Measurements from ENCODE around the gene CHST11. TPM values are rescaled to one million over a fixed set of nuclear protein-coding genes. Genes with fewer than 3 reads are reported as not detected.

The CHST11 gene
- total RNA-seq, 1 experiment from 2014 or later: 3.4 TPM

DNA sequence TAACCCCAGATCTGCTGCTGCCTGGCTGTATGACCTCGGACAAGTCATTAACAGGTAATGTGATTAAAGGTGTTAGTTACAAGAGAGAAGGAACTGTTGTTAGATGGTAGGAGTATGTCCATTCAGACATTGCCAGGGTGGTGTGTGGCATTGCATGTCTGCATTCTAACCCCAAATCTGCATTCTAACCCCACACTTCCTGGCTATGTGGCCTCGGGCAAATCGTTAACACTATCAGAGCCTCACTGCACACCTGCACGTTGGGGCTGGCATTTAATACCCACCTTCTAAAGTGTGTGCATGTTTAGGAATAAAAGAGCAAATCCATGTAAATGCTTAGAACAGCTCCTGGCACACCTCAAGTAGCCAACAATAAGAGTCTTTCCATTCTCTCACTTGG lies 46.4 kb downstream of the CHST11 start:
- DNase-seq (ENCODE audit: low spot score): no peak

DNA sequence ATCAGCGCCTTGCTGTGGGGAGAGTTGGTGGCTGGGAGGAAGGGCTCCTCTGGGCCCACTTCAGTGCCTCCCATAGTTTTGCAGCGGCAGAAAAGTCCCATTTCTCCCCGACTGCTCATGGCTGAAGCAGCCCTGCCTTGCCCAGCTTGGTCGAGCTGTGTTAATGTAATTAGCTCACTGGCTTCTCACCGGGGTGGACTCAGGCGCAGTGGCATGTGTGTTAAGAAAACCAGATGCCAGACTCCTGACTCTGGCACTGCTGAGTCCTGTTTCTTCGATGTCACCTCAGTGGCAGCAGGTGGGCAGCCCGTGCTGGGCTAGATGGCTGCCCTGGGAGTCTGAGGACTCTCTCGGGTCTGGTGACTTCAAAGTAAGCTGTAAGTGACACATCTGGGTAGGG lies 47.4 kb downstream of the CHST11 start:
- DNase-seq (ENCODE audit: low spot score): no peak

DNA sequence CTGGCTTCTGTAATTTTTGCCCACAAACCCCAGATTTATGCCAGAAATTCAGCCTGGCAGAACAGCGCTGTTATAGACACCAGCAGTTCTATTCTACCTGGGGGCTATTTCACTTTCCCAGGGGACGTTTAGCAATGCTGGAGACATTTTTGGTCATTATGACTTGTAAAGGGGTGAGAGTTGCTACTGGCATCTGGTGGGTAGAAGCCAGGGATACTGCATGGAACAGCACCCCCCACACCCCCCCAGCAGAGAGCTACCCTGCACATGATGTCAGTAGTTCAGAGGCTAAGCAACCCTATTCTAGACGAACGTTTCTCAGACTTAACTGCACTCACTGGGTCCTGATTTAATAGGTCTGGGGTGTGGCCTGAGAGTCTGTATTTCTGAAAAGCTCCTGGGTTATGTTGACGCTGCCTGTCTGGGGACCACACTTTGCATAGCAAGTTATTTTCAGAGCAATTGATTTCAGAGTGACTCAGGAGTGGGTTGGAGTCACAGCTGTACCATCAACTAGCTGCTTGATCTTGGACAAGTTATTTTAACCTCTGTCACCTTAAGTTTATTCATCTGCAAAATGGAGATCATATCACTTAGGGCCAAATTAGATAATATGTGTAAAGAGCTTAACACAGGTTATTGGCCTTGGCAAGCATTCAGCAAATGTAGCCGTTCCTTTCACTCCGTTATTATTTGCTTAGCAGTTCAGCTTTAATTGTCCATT lies 48.5 kb downstream of the CHST11 start:
- DNase-seq (ENCODE audit: low spot score): no peak

DNA sequence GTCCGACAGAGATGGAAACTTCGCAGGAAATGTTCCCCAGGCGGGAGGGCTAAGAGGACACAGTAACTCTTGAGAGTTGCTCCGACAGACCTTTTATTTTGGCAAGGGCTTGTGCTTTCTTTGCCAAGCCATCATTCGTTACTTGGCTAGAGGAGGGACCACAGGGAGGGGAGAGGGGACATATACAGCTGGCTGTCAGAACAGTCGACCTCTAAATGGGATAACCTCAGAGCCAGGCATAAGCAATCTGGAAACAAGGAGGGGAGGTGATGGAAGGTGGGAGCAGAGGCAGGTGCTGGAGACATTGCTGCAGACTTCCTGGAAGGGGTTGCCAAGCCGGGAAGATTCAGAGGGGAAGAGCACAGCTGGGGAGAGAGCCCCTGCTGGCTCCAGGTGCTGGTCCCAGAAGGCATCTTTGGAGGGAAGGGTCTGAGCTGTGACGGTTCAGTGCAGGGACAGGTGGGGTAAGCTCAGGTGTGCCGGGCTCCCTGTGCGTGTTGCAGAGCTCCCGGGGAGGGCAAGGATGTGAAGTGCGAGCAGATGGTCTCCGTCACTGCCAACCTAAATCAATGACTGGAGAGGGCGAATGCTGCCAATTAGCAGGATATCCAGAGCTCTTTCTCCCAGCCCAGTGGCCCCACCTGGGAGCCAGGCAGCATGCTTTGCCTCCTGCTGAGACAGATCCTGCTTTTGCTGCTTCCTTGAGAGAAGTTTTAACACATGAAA lies 50.1 kb downstream of the CHST11 start:
- no peak for DNase-seq (ENCODE audit: low spot score)

DNA sequence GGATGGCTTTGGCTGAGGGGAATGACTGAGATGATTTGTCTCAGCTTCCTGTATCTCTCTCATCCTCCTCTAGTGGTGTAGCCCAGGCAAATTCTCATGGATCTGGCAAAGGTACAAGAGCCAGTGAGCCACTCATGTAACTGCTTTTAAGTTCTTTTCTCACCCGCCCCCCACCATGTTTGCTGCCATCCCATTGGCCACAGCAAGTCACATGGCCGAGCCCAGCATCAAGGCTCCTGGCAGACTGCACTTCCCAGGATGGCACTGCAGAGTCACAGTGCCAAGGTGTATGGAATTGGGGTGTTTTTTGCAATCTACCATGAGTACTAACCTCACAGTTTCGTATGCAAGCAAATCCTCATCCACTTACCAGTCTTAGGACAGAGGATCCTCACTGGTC lies 50.9 kb downstream of the CHST11 start:
- DNase-seq (ENCODE audit: low spot score): peak; percentile 16

DNA sequence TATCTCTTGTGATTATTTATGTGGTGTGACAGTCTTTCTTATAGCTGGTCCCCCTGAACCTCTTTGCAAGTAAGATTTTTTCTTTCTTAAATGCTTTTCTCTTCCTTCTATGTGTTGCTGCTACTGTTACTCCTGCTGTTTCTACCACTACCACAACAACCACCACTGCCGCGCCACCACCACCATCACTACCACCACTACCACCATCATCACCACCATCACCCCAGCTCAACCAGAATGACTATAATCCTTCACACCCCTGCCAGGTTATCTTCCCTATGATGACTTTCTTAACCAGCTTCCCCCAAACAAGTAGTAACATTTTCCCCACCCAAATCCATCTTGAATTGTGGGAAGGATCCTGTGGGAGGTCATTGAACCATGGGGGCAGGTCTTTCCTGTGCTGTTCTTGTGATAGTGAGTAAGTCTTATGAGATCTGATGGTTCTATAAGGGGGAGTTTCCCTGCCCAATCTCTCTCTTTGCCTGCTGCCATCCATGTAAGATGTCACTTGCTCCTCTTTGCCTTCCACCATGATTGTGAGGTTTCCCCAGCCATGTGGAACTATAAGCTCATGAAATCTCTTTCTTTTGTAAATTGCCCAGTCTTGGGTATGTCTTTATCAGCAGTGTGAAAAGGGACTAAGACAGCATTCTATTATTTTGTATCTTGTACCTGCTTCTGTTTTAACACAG lies 52.2 kb downstream of the CHST11 start:
- DNase-seq (ENCODE audit: low spot score): no peak

GRCh38 chr12:104510145-104510872 lies 53.6 kb downstream of the CHST11 start:
- no peak for DNase-seq (ENCODE audit: low spot score)

DNA sequence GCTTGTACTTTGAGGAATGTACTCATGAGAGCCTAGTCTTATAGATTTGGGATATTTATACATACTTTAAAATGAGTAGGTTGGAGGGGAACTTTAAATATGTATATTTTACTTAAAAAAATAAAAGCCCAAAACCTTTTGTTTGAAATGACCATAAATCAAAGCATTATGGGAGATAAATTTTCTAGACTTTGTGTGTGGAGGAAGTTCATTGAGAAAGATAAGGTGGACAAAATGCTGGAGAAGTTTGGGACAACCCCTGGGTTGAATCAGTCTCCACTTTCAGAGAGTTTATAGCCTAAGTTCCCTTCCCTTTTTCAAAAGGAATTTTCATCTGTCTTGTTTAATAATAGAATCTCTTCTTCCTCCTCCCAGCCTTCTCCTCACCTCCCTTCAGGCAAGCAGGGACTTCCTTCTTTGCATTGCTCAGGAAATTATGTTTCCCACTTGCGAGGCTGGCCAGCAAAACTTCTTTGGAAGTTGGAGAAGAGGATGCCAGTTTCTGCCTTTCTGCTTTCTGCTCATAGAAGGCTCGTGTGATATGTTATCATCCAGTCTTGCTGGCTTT lies 54.2 kb downstream of the CHST11 start:
- no peak for DNase-seq (ENCODE audit: low spot score)

GRCh38 chr12:104513681-104514080 lies 56.9 kb downstream of the CHST11 start:
- no peak for DNase-seq (ENCODE audit: low spot score)

- no peak for DNase-seq (ENCODE audit: low spot score)
Measured at GRCh38 chr12:104514092-104514810, 57.5 kb downstream of the CHST11 start.

- DNase-seq (ENCODE audit: low spot score): no peak
Measured at GRCh38 chr12:104515899-104516298, 59.2 kb downstream of the CHST11 start.

DNA sequence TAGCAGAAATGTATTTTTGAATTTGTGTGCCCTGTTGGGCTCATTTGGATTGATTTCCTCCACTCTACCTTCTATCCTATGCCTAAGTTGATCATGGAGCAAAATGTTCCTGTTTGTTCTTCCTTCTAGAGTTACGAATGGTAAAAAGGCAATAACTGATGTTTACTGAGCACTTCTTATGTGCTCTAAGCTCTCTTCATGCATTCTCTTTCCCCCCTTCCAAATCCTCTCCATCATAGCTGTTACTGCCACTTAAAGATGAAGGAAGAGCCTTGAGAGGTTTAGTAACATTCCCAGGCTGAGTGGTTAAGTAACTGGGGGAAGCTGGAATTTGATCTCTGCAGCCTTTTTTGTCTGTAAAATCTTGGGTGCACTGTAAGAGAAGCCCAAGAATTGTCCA lies 60.1 kb downstream of the CHST11 start:
- no peak for DNase-seq (ENCODE audit: low spot score)

DNA sequence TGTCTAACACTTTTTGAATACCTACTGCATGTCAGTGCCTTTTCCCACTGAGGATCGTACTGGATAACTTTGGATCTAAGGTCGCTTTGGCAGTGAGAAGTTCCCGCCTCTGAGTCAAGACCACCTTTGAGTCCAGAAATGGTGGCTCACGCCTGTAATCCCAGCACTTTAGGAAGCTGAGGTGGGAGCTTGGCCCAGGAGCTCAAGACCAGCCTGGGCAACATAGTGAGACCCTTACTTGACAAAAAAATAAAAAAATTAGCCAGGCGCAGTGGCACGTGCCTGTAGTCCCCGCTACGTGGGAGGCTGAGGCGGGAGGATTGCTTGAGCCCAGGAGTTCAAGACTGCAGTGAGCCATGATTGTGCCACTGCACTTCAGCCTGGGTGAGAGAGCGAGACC lies 61.1 kb downstream of the CHST11 start:
- no peak for DNase-seq (ENCODE audit: low spot score)

DNA sequence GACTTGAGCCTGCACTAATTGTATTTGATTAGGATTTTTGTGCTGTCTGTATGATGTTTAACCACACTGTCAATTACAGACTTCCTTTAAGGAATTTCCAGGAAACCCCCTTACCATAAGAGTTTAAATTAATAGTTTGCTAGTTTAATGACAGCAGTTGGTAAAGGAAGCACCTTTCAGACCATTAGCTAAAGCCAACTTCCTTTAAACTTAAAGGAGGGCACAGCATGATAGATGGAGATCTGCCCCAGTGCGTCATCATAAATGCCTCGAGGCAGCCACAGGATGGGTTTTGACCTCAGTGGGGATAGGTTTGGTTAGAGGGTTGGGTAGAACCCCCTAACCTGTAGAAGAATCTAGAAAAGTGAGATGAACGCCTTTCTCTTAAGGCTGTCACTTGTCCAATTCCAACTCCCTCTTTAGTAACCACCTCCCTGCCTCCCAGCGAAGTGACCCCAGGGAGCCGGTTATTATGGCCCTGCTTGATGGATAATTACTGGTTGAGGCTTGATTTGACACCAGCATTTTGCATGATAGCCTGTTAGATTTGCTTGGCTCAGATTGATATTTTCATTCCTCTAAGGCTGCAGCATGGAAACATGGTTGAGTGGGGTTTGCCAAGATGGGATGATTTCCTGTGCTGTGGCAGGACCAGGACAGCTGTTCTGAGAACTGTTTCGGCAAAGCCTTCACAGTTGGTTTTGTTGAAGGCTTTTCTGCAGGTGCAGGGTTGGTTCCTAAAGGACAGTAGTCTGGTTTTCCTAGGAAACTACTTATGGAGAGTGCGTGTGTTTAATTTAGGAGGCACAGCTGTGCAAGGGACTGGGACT lies 62.7 kb downstream of the CHST11 start:
- no peak for DNase-seq (ENCODE audit: low spot score)

DNA sequence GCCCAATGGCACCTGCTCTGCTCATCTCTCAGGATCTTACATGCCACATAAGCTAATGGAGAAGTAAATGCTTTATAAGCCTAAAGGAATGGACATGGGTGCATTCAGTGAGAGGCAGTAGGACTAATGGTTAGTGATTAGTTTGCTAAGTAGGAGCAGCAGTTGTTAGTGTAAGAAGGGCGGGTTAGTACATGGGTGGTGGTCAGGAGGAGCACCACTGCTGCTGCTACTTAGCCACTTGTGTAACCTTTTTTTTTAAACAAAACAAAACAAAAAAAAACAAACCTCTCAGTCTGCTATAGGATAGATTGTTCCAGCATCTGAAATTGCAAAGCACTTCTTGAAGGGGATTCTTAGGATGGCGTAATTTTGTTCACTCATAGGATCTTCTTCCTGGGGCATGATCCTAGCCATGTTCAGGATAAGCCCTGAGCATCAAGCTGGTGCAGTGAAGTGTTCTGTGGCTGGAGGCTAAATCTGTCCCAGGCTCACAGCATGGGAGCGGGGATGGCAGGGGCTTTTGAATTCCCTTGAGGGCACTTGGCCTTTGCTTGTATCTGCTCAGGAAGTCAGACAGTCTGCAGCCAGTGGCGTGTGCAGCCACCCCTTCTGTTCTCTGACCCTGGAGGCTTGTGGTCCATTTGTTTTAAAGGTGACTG lies 63.6 kb downstream of the CHST11 start:
- no peak for DNase-seq (ENCODE audit: low spot score)

GRCh38 chr12:104521731-104522130 lies 65.0 kb downstream of the CHST11 start:
- DNase-seq (ENCODE audit: low spot score): no peak

GRCh38 chr12:104522985-104523722 lies 66.4 kb downstream of the CHST11 start:
- no peak for DNase-seq (ENCODE audit: low spot score)

DNA sequence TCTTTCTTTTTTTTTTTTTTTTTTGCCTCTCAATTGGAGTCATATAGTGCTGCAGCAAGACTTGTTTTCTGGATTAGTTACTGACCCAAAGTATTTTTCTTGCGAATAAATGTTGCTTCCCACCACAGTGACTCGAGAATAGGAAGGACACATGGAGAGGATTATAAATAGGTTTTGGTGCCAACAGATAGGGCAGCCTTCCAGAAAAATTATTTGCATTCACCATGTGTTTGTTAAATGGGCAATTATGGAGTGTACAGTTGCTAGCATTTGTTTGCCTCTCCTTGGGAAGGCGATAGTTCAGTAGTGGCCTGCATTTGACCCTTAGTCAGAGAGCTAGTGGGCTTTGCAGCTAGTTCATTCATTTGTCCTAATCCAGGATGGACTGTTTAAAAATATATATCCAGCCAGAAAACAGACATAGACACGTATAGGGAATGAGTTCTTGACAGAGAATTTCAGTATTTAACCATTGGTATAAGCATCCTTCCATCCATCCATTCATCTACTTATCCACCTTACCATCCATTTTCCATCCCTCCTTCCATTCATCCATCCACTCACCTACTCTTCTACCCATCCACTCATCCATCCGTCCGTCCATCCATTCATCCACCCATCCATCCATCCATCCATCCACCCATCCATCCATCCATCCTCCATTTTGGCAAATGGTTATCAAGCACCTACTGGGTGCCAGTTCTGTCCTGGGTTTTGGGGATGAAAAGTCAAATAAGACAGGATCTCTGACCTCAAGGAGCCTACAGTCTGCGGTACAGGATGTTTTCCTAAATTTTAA lies 67.5 kb downstream of the CHST11 start:
- DNase-seq (ENCODE audit: low spot score): no peak

All from H4 (cell line).